GM10248 (cell line): ENCODE data around the gene INTS3.

Source experiments
- CTCF ChIA-PET: fragments of 300-600 bp; sonication (Branson Sonifier 250); formaldehyde crosslinking; extraction: SDS; loops from one replicate; lab custom pipeline; 2021; ENCODE audit warnings: antibody characterized with exemption; lab: Yijun Ruan, JAX
- POLR2A ChIA-PET: fragments of 350-650 bp; sonication (Branson Sonifier 250); formaldehyde crosslinking; extraction: SDS; loops from one replicate; lab custom pipeline; 2020; ENCODE audit warnings: antibody characterized with exemption; lab: Yijun Ruan, JAX
- DNase-seq: peaks from one replicate; pipeline ENCODE4 v3.0.0; 2012; ENCODE audit errors: extremely low spot score
- TF ChIP-seq, protein P1 (sequence below): IDR thresholded peaks from 2 replicates; pipeline ENCODE4 v1.5.1; 2012; ENCODE audit warnings: mild to moderate bottlenecking, low read depth; ENCODE audit errors: extremely low read depth, missing control alignments, control extremely low read depth

Gene INTS3

DNA sequence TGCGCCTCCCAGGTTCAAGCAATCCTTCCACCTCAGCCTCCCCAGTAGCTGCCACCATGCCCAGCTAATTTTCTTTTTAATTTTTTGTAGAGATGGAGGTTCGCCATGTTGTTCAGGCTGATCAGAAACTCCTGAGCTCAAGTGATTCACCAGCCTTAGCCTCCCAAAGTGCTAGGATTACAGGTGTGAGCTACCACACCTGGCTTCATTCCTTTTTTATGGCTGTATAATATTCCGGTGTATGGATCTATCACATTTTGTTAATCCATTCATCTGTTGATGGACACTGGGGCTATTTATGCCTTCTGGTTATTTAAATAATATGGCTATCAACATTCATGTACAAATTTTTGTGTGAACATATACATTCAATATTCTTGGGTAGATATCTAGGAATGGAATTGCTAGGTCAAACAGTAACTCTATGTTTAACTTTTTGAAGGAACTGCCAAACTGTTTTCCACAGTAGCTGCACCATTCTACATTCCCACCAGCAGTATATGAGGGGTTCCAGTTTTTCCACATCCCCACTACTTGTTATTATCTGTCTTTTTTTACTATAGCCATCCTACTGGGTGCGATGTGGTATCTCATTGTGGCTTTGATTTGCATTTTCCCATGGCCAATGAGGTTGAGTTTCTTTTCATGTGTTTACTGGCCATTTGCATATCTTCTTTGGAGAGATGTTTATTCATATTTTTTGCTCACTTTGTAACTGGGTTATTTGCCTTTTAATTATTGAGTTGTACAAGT lies 58.4 kb downstream of the INTS3 start:
- no peak for DNase-seq
- TF ChIP-seq, protein P1, sequence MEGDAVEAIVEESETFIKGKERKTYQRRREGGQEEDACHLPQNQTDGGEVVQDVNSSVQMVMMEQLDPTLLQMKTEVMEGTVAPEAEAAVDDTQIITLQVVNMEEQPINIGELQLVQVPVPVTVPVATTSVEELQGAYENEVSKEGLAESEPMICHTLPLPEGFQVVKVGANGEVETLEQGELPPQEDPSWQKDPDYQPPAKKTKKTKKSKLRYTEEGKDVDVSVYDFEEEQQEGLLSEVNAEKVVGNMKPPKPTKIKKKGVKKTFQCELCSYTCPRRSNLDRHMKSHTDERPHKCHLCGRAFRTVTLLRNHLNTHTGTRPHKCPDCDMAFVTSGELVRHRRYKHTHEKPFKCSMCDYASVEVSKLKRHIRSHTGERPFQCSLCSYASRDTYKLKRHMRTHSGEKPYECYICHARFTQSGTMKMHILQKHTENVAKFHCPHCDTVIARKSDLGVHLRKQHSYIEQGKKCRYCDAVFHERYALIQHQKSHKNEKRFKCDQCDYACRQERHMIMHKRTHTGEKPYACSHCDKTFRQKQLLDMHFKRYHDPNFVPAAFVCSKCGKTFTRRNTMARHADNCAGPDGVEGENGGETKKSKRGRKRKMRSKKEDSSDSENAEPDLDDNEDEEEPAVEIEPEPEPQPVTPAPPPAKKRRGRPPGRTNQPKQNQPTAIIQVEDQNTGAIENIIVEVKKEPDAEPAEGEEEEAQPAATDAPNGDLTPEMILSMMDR, result no peak
- POLR2A ChIA-PET, result no interaction called here
- CTCF ChIA-PET, result interaction anchor here (1.0 to 2.0 kb wide), 2 partner anchors 10 to 13 kb away, joined by 3 to 4 read pairs; no protein-coding TSS in a partner anchor

DNA sequence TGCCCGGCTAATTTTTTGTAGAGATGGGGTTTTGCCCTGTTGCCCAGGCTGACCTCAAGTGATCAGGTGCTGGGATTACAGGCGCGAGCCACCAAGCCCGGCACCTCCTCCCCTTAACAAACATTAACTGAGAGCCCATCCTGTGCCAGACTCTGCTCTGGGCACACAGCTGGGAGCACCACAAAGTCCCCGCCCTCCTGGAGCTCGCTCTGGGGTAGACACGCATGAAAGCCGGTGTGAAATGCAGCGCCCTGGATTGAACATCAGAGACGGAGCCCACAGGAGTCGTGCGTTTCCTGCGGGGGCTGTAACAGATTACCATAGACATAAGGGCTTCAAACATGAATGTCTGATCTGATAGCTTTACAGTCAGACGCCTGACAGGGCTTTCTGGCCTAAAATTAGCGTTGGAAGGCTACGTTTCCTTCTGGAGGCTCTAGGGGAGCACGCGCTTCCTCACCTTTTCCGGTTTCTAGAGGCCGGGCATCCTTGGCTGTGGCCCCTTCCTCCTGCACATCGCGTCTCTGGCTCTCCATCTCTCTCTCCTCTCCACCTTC lies 61.7 kb downstream of the INTS3 start:
- no peak for DNase-seq
- TF ChIP-seq, protein P1, result no peak
- CTCF ChIA-PET, result interaction anchor here (2.1 kb wide), 1 partner anchor 196 kb away, joined by 7 read pairs; the partner anchor contains the start of gene RAB13
- POLR2A ChIA-PET, result no interaction called here

DNA sequence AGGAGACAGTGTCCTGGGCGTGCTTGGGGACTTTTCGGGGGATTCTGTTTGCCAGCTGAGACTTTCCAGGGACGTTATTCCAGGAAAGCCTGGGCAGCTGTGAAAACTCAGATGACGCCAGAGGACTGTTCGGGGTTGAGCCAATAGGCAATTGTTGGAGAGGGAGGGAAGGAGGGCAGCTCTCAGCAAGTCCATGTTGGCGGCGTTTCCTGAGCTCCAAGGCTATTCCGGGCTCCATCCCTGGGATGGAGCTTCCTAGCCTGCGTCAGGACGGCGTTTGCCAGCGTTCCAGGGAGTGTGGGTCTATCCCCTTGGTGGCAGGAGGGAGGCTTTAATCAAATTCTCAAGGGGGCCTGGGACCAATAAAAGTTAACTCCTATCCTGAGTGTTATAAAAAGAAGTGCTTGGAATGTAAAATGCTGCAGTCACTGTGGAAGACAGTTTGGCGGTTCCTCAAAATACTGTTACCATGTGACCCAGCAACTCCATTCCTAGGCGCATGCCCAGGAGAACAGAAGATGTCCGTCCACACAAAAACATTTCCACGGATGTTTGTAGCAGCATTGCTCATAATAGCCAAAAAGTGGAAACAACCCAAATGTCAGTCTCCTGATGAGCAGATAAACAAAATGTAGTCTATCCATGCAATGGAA lies 62.6 kb downstream of the INTS3 start:
- ChIA-PET CTCF (interaction anchor here (2.1 kb wide), 1 partner anchor 196 kb away, joined by 7 read pairs; the partner anchor contains the start of gene RAB13), POLR2A (interaction anchor here (0.5 kb wide), 1 partner anchor 179 kb away, joined by 5 read pairs; no protein-coding TSS in a partner anchor)
- DNase-seq, result no peak

GRCh38 chr1:153790966-153791647 lies 63.3 kb downstream of the INTS3 start:
- TF ChIP-seq, protein P1, result no peak
- POLR2A ChIA-PET, result interaction anchor here (0.6 kb wide), 1 partner anchor 123 kb away, joined by 5 read pairs; no protein-coding TSS in a partner anchor
- peak; percentile 85 for DNase-seq
- CTCF ChIA-PET, result interaction anchor here (1.0 to 2.7 kb wide), 4 partner anchors 7 to 196 kb away, joined by 3 to 9 read pairs (median 8); partner anchors contain the start of genes DENND4B and RAB13

More for the DNA sequence above, 62.6 kb downstream of the INTS3 start:
- TF ChIP-seq, protein P1, result no peak

DNA sequence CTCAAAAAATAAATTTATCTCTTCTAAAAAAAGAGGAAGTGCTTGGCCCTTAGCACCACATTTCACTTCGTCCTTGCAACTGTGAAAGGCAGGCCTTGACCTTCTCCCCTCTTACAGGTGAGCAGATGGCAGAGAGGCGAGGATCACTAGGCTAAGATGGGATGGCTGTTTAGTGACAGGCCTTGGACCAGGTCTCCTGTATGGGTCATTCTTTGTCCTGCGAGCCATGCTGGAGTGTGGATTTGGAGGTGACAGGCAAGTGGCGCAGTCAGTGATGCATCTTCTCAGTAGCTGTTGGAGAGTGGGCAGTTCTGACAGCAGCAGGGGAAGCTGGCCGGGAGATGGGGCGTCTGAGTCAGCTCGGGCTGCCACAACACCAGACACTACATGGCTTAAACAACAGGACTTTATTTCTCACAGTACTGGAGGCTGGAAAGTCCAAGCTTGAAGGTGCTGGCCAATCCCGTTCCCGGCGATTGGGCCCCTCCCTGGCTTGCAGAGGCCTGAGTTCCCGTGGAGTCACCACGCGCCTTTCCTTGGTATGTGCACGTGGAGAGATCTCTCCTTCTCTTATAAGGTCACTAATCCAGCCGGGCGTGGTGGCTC lies 63.9 kb downstream of the INTS3 start:
- TF ChIP-seq, protein P1, result no peak
- ChIA-PET POLR2A (interaction anchor here (0.6 kb wide), 1 partner anchor 123 kb away, joined by 5 read pairs; no protein-coding TSS in a partner anchor), CTCF (interaction anchor here (1.0 to 2.7 kb wide), 4 partner anchors 8 to 195 kb away, joined by 3 to 9 read pairs (median 7); partner anchors contain the start of genes DENND4B and RAB13)
- DNase-seq, result no peak
